Mesenchymal stem cell (in vitro differentiated cells and primary cell): Measurements from ENCODE around the gene ZBTB5.

Experiments used
- DNase-seq: peaks from one replicate; pipeline ENCODE4 v3.0.0-alpha.2; 2013
- H2AFZ ChIP-seq: one replicate; pipeline ENCODE4 v1.6.1; 2013; ENCODE audit warnings: low read depth, mild to moderate bottlenecking, control low read depth, inconsistent platforms, low read length, moderate library complexity
- H2AK5ac ChIP-seq: 2 replicates; pipeline ENCODE4 v1.6.1; 2013; ENCODE audit warnings: low read length, moderate library complexity, mild to moderate bottlenecking, inconsistent platforms; ENCODE audit not compliant: severe bottlenecking
- H2BK120ac ChIP-seq: one replicate; pipeline ENCODE4 v1.6.1; 2013; ENCODE audit warnings: low read depth, mild to moderate bottlenecking, inconsistent platforms, low read length, moderate library complexity
- H2BK12ac ChIP-seq, 2 experiments: one replicate each; pipeline ENCODE4 v1.6.1; 2013; ENCODE audit warnings: inconsistent platforms in 2 of 2, low read length in 2 of 2, mild to moderate bottlenecking in 2 of 2, moderate library complexity in 2 of 2, control low read depth in 1 of 2
- H2BK15ac ChIP-seq: one replicate; pipeline ENCODE4 v1.6.1; 2013; ENCODE audit warnings: mild to moderate bottlenecking, low read depth, inconsistent platforms; ENCODE audit not compliant: poor library complexity, severe bottlenecking
- H2BK5ac ChIP-seq: 2 replicates; pipeline ENCODE4 v1.6.1; 2013; ENCODE audit warnings: low read depth, mild to moderate bottlenecking, low read length, control low read depth, inconsistent platforms; ENCODE audit not compliant: poor library complexity, severe bottlenecking
- H3K14ac ChIP-seq, 2 experiments: one replicate each; pipeline ENCODE4 v1.6.1; 2013; ENCODE audit warnings: inconsistent platforms in 2 of 2, low read length in 2 of 2, control low read depth in 1 of 2, mild to moderate bottlenecking in 1 of 2, moderate library complexity in 1 of 2
- H3K18ac ChIP-seq, 2 experiments: one replicate each; pipeline ENCODE4 v1.6.1; 2013; ENCODE audit warnings: inconsistent platforms in 2 of 2, low read length in 2 of 2, control low read depth in 1 of 2, low read depth in 1 of 2, mild to moderate bottlenecking in 1 of 2
- H3K23ac ChIP-seq, 2 experiments: one replicate each; pipeline ENCODE4 v1.6.1; 2013; ENCODE audit warnings: inconsistent platforms in 2 of 2, low read length in 2 of 2, mild to moderate bottlenecking in 2 of 2, moderate library complexity in 2 of 2, control low read depth in 1 of 2
- H3K27ac ChIP-seq: 2 replicates; pipeline ENCODE4 v1.5.1; 2013; ENCODE audit warnings: mild to moderate bottlenecking, moderate library complexity, low read length, control low read depth, inconsistent platforms; ENCODE audit not compliant: poor library complexity, severe bottlenecking
- H3K27me3 ChIP-seq, 2 experiments: 2 replicates each; pipeline versions ENCODE4 v1.6.1 to v1.7.0; 2013; ENCODE audit warnings: low read length in 2 of 2, mild to moderate bottlenecking in 2 of 2, moderate library complexity in 2 of 2, control low read depth in 1 of 2, inconsistent platforms in 1 of 2; ENCODE audit not compliant: control insufficient read depth in 1 of 2, insufficient read depth in 1 of 2
- H3K36me3 ChIP-seq, 2 experiments: 2 replicates each; pipeline versions ENCODE4 v1.6.1 to v1.7.0; 2013; ENCODE audit warnings: low read length in 2 of 2, control low read depth in 1 of 2, inconsistent platforms in 1 of 2, low read depth in 1 of 2, mild to moderate bottlenecking in 1 of 2; ENCODE audit not compliant: insufficient read depth in 2 of 2, control insufficient read depth in 1 of 2
- H3K4ac ChIP-seq, 2 experiments: one replicate each; pipeline ENCODE4 v1.6.1; 2013; ENCODE audit warnings: inconsistent platforms in 2 of 2, low read length in 2 of 2, mild to moderate bottlenecking in 2 of 2, moderate library complexity in 2 of 2, control low read depth in 1 of 2, low read depth in 1 of 2
- H3K4me1 ChIP-seq: 2 replicates; pipeline ENCODE4 v1.6.1; 2013; ENCODE audit warnings: low read depth, low read length, control low read depth; ENCODE audit not compliant: control insufficient read depth, insufficient read depth
- H3K4me2 ChIP-seq: 2 replicates; pipeline ENCODE4 v1.6.1; 2013; ENCODE audit warnings: low read length, mild to moderate bottlenecking, inconsistent platforms; ENCODE audit not compliant: poor library complexity, severe bottlenecking
- H3K4me3 ChIP-seq, 2 experiments: 2 replicates each; pipeline versions ENCODE4 v1.5.1 to v1.7.0; 2013; ENCODE audit warnings: low read length in 2 of 2, mild to moderate bottlenecking in 2 of 2, control low read depth in 1 of 2, low read depth in 1 of 2; ENCODE audit not compliant: insufficient read depth in 1 of 2
- H3K79me1 ChIP-seq: replicated peaks from 2 replicates; pipeline ENCODE4 v1.6.1; 2013; ENCODE audit warnings: mild to moderate bottlenecking, control low read depth, low read length, inconsistent platforms; ENCODE audit not compliant: poor library complexity, severe bottlenecking
- H3K9ac ChIP-seq: 2 replicates; pipeline ENCODE4 v1.7.0; 2013; ENCODE audit warnings: mild to moderate bottlenecking, low read length, moderate library complexity
- H3K9me3 ChIP-seq: 2 replicates; pipeline ENCODE4 v1.7.0; 2013; ENCODE audit warnings: mild to moderate bottlenecking, low read length; ENCODE audit not compliant: control insufficient read depth
- H4K8ac ChIP-seq: one replicate; pipeline ENCODE4 v1.6.1; 2013; ENCODE audit warnings: inconsistent platforms, mild to moderate bottlenecking, low read length, moderate library complexity
- H4K91ac ChIP-seq: one replicate; pipeline ENCODE4 v1.6.1; 2013; ENCODE audit warnings: mild to moderate bottlenecking, low read length, inconsistent platforms
- WGBS: methylation state at CpG from one replicate; pipeline ENCODE4 v1.1.7; 2013; ENCODE audit warnings: mixed read lengths; 5-methylcytosine and 5-hydroxymethylcytosine counted together

Gene ZBTB5

DNA sequence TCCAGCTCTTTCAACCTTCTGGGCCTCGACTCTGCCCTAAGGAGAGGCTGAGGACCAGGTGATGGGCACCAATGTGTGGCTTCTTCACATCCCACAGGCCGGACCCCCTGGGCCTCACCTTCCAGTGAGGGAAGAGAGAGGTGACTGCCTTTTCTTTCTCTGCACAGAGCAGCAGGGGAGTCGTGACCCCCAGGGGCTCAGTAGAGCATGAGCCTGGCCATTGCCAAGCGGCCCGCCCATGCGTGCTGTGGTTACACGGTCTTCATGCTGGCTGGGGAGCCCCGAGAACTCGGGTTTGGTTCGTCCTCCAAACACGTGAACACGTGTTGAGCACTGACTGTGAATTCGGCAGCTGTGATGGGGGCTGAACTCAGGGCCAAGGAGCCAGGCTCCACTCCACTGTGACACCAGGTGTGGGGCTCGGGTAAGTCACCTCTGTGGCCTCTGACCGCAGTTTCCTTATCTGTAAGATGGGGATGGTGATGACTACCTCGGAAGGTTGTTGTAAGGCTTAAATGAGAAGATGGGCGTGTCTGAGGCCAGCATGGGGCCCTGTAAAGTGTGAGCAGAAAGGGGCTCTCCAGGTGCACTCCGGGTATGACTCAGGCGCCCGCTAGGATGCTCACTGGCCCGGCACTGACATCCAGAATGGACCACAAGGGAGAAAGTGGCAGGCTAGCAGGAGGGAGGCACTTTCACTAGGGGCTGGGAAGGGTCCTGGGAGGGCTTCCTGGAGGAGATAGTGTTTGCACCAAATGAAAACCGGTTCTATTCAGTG is 56.1 kb downstream of the ZBTB5 start:
- no peak overlapping the region for H3K4ac ChIP-seq
- H2BK12ac ChIP-seq, result no peak overlapping the region
- H3K18ac ChIP-seq, result no peak overlapping the region
- no peak for DNase-seq
- no peak overlapping the region for H2BK5ac ChIP-seq
- no peak overlapping the region for H2BK120ac ChIP-seq
- peaks cover 0 to 7% of the 10 kb centered on the region in 2 experiments for H3K27me3 ChIP-seq
- H3K4me3 ChIP-seq, result no peak overlapping the region
- H3K9ac ChIP-seq, result no peak overlapping the region
- no peaks in the 10 kb centered on the region for H3K79me1 ChIP-seq
- no peak overlapping the region for H2AFZ ChIP-seq
- H4K91ac ChIP-seq, result no peak overlapping the region
- H3K9me3 ChIP-seq, result no peaks in the 10 kb centered on the region
- no peak overlapping the region for H2AK5ac ChIP-seq
- no peak overlapping the region for H3K27ac ChIP-seq
- H3K4me2 ChIP-seq, result no peak overlapping the region
- peaks cover 17% of the 10 kb centered on the region for H3K4me1 ChIP-seq
- H4K8ac ChIP-seq, result no peak overlapping the region
- H3K14ac ChIP-seq, result no peak overlapping the region
- no peaks in the 10 kb centered on the region for H3K36me3 ChIP-seq
- no peak overlapping the region for H2BK15ac ChIP-seq
- 80% methylated on average over 22 of the region's 22 CpGs for WGBS
- H3K23ac ChIP-seq, result no peak overlapping the region

GRCh38 chr9:37407468-37407867 is 57.8 kb downstream of the ZBTB5 start:
- no peak overlapping the region for H3K4me3 ChIP-seq
- no peaks in the 10 kb centered on the region for H3K79me1 ChIP-seq
- no peak overlapping the region for H2AK5ac ChIP-seq
- no peak overlapping the region for H2BK12ac ChIP-seq
- H2AFZ ChIP-seq, result no peak overlapping the region
- H3K4ac ChIP-seq, result no peak overlapping the region
- no peak overlapping the region for H3K18ac ChIP-seq
- no peak overlapping the region for H4K8ac ChIP-seq
- no peaks in the 10 kb centered on the region for H3K9me3 ChIP-seq
- WGBS, result 100% methylated on average over 1 of the region's 2 CpGs
- no peak overlapping the region for H3K23ac ChIP-seq
- H2BK15ac ChIP-seq, result no peak overlapping the region
- no peak overlapping the region for H2BK5ac ChIP-seq
- H2BK120ac ChIP-seq, result no peak overlapping the region
- no peak overlapping the region for H3K4me2 ChIP-seq
- H3K36me3 ChIP-seq, result no peaks in the 10 kb centered on the region
- H3K14ac ChIP-seq, result no peak overlapping the region
- no peak overlapping the region for H3K27ac ChIP-seq
- H3K9ac ChIP-seq, result no peak overlapping the region
- no peak for DNase-seq
- peaks cover 0 to 7% of the 10 kb centered on the region in 2 experiments for H3K27me3 ChIP-seq
- H4K91ac ChIP-seq, result no peak overlapping the region
- H3K4me1 ChIP-seq, result peaks cover 10% of the 10 kb centered on the region

- Histone ChIP-seq H3K27ac (no peak overlapping the region), H2AK5ac (no peak overlapping the region), H2BK15ac (no peak overlapping the region), H4K8ac (no peak overlapping the region), H2AFZ (no peak overlapping the region), H2BK12ac (no peak overlapping the region), H3K4me2 (no peak overlapping the region), H2BK5ac (no peak overlapping the region), H3K27me3 (peaks cover 0 to 7% of the 10 kb centered on the region in 2 experiments), H3K9me3 (no peaks in the 10 kb centered on the region), H4K91ac (no peak overlapping the region), H3K14ac (no peak overlapping the region), H3K4me1 (peaks cover 6% of the 10 kb centered on the region), H3K4me3 (no peak overlapping the region), H2BK120ac (no peak overlapping the region), H3K23ac (no peak overlapping the region), H3K9ac (no peak overlapping the region), H3K18ac (no peak overlapping the region), H3K36me3 (no peaks in the 10 kb centered on the region), H3K4ac (no peak overlapping the region), H3K79me1 (no peaks in the 10 kb centered on the region)
- DNase-seq, result no peak
- 88% methylated on average over 8 of the region's 11 CpGs for WGBS
Observed at GRCh38 chr9:37406603-37407401, 58.4 kb downstream of the ZBTB5 start.

DNA sequence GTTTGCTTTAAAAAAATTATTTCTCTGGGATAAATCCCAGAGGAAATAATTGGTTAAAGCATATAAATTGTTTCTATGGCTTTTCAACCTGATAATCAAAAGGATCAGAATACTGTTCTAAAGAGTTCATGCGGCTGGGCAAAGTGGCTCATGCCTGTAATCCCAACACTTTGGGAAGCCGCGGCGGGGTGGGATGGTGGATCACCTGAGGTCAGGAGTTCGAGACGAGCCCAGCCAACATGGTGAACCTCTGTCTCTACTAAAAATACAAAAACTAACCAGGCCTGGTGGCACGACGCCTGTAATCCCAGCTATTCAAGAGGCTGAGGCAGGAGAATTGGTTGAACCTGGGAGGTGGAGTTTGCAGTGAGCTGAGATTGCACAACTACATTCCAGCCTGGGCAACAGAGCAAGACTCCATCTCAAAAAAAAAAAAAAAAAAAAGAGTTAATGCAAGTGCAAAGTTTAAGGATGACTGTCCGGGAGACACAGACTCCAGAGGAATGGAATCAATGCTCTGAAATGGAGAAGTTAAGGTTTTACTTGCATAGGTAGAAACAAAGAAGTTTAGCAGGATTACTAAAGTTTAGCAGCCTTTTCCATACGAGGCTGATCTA is 59.4 kb downstream of the ZBTB5 start:
- H2AK5ac ChIP-seq, result no peak overlapping the region
- H2AFZ ChIP-seq, result no peak overlapping the region
- no peak for DNase-seq
- H2BK5ac ChIP-seq, result no peak overlapping the region
- no peak overlapping the region for H3K4ac ChIP-seq
- H3K79me1 ChIP-seq, result no peaks in the 10 kb centered on the region
- H3K36me3 ChIP-seq, result no peaks in the 10 kb centered on the region
- no peak overlapping the region for H3K9ac ChIP-seq
- no peak overlapping the region for H3K23ac ChIP-seq
- H3K4me3 ChIP-seq, result no peak overlapping the region
- H2BK120ac ChIP-seq, result no peak overlapping the region
- peaks cover 0 to 7% of the 10 kb centered on the region in 2 experiments for H3K27me3 ChIP-seq
- H4K91ac ChIP-seq, result no peak overlapping the region
- H3K4me2 ChIP-seq, result no peak overlapping the region
- H2BK15ac ChIP-seq, result no peak overlapping the region
- peaks cover 4% of the 10 kb centered on the region for H3K4me1 ChIP-seq
- H3K9me3 ChIP-seq, result no peaks in the 10 kb centered on the region
- no peak overlapping the region for H3K14ac ChIP-seq
- WGBS, result 94% methylated on average over 8 of the region's 10 CpGs
- no peak overlapping the region for H3K18ac ChIP-seq
- H3K27ac ChIP-seq, result no peak overlapping the region
- no peak overlapping the region for H4K8ac ChIP-seq
- no peak overlapping the region for H2BK12ac ChIP-seq
